ENCODE data around the gene RPA4. TPM values are rescaled to one million over a fixed set of nuclear protein-coding genes. Genes with fewer than 3 reads are reported as not detected.

Gene RPA4, protein sequence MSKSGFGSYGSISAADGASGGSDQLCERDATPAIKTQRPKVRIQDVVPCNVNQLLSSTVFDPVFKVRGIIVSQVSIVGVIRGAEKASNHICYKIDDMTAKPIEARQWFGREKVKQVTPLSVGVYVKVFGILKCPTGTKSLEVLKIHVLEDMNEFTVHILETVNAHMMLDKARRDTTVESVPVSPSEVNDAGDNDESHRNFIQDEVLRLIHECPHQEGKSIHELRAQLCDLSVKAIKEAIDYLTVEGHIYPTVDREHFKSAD
- total RNA-seq (2014; rRNA removed; shearing (Covaris generic)) = 0.68 and 0.82 TPM in 2 replicates

DNA sequence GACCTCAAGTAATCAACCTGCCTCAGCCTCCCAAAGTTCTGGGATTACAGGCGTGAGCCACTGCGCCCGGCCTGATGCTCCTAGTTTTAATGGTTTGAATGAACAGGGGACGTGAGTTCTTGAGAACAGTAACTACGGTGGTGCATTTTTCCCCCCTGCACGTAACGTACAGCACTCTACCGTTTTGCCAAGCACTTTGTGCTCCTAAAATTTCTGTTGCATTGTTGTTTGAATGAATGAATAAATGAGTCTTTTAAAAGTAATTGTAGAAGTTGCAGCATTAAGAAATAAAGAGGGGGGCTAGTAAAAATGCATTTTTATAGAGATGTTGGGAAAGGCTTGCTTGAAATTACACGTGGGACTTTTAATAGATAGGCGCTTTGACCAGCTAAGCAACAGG, at the start of gene RPA4:
RPA4 (plus strand) TSS at position 301 of the 400 bp plus-strand sequence. CDS start 403 bp downstream, outside the sequence.

Other genes with a start within 250 kb of the RPA4 start
- 8.1 and 13.2 TPM in 2 replicates for gene DIAPH2, start 199.1 kb upstream of the RPA4 start, total RNA-seq (2014; rRNA removed; shearing (Covaris generic))

All from A375 (cell line).